NCI-H2107 treated with DMSO at 0.1 percent for 48 hours (cell line): ENCODE data around the gene RICTOR.
A peak's percentile ranks its signal among the peaks of the same experiment; 100 is the strongest.
"Not testable (repeated sequence)": the region's sequence is repeated elsewhere in the genome, so short reads cannot be mapped to it uniquely, and the experiment has no call there.

ENCODE experiments used
- DNase-seq: peaks from one replicate; lab custom pipeline; 2025; ENCODE audit not compliant: unreplicated experiment; lab: John Stamatoyannopoulos, UW

The RICTOR gene

DNA sequence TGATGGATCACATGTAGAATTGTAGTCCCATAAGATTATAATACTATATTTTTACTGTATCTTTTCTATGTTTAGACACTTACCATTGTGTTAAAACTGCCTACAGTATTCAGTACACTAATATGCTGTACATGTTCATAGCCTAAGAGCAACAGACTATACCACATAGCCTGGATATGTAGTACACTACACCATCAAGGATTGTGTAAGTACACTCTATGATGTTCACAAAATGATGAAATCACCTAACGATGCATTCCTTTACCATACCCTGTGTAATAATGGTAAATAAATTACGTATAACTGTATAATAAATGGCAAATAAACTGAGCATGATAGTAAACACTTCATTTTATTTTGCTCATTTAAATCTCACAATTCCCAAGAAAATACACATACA, 60.3 kb downstream of the RICTOR start:
- DNase-seq: no peak

DNA sequence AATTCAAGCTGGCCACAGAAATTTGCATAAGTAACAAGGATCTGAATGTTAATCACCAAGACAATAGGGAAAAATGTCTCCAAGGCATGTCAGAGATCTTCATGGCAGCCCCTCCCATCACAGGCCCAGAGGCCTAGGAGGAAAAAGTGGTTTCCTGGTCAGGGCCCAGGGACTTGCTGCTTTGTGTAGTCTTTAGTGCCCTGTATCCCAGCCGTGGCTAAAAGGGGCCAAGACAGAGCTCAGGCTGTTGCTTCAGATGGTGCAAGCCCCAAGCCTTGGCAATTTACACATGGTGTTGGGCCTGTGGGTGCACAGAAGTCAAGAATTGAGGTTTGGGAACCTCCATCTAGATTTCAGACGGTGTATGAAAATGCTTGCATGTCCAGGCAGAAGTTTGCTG, 63.2 kb downstream of the RICTOR start:
- not testable (repeated sequence) for DNase-seq

DNA sequence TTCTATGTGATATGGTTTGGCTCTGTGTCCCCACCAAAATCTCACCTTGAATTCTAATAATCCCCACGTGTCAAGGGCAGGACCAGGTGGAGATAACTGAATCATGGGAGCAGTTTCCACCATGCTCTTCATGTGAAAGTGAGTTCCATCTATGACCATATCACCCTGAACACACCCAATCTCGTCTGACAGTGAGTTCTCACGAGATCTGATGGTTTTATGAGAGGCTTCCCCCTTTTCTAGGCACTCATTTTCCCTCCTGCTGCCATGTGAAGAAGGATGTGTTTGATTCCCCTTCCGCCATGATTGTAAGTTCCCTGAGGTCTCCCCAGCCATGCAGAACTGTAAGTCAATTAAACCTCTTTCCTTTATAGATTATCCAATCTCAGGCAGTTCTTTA, 64.2 kb downstream of the RICTOR start:
- DNase-seq: no peak

DNA sequence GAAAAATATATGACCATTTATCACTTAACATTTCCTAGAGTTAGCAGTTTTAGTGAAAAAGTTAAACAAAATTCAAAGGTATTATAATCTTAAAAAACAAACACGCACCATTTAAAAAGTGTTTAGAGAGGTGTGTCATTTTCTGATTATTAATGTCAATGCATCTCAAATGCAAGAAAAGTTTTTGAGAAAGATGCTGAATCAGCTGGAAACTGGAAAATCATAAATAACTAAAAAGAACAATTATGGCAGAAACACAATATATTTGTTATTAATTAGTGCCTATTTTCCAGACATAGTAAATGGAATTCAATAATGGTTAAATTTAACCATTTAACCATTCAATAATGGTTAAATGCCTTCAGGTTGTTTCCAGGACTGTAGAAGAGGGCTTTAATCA, 64.9 kb downstream of the RICTOR start:
- no peak for DNase-seq

DNA sequence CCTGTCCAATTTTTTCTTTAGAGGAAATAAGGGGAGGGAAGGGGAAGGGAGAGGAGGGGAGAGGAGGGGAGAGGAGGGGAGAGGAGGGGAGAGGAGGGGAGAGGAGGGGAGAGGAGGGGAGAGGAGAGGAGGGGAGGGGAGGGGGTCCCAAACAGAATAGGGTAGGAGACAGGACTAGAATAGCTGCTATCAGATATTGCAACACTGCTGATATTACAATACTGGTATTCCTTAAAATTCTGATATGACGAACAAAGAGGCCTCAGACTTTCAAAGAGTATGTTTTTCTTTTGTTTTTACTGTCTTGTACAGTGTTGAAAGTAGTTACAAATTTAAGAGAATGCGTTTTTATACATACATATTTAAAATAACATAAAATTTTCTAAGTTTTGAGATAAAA, 67.5 kb downstream of the RICTOR start:
- DNase-seq: no peak

DNA sequence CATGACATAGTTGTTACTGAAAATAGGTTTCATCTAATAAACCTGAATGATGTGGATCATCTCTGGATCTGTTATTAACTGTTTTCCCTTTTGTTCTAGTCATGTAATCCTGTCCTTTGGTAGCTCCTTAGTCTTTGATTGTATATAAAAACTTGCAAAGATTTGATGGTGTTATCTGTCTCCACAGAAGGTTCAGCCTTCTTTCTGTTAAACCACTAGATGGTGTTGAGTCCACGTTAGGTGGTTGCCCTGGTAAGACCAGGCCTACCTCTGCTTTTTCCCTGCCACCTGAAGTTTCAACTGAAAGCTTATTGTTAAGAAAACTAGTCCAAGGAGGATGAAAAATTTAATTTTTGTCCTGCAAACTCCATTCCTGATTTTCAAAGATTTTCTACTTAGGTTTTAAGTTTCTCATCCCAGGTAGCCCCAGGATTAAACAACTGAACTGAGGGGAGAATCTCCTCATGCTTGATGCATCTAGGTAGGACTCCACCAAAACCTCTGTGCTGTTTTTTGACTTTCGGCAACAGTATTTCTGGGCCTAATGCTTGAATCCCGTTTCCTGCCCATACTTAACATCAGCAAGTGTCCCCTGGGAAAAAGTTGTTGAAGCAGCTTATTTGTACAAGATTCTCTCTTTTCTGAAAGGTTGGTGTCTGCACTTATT, 68.5 kb downstream of the RICTOR start:
- no peak for DNase-seq

DNA sequence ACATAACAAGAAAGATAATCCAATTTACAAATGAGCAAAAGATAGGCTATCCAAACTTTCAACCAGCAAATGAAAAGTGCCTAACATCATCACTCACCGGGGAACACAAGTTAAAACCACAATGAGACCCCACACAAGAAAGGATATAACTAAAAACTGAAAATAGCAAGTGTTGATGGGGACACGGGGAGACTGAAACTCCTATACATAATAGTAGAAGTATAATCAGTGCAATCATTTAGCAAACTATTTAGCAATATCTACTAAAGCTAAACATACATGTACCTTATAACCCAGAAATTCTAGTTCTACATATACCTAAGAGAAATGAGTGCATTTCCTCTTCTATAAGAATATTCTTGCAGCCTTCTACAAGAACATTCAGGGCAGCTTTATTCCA, 72.5 kb downstream of the RICTOR start:
- no peak for DNase-seq

DNA sequence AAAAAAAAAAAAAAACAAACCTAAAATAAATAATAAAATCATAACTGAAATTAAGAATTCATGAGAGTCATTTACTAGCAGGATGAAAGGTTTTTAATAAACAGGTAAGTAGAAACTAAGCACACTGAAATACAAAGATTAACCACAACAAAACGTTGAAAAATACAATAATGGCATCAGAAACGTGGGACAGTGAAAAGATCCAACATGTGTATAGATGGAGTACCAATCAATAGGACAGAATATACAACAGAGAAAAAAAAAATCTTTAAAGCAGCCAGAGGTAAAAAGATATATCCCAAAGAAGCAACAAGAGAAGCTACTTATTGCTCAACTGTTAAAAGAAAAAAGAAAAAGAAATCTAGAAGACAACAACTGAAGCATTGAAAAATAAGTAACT, 75.2 kb downstream of the RICTOR start:
- no peak for DNase-seq

DNA sequence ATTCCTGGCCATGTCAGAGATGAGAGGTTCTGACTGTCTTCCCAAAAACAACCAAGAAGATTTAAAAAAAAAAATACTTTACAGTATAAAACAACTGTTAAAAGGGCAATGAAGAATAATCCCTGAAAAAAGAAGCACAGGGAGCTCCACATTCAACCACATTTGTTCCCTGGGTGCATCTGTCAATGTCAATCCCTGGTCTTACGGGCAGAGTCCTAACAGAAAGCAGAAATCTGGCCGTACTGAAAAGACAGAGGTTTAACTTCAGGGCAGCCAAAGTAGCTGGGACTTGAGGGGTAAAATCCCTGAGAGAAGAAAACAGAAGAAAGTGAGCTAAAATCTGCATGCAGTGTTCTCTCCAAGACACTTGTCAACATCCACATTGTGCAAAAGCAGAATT, 76.6 kb downstream of the RICTOR start:
- no peak for DNase-seq

DNA sequence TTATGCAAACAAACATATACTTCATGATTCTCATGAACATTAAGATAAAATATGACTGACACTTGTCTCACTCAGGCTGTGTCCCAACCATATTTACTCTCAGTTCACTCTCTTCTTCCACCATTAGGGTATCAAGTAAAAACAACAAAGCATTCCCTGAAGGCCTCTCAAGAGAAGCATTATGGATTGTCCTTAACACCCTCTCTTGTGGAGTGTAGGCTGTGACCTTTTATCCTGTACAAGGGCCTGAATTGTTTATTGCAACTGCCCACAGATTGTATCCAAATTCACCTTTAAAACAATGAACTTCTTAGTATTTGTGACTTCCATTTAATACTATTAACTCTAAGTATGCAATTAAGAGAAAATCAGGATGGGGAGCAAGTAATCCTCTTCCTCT, 78.1 kb downstream of the RICTOR start:
- DNase-seq: no peak

DNA sequence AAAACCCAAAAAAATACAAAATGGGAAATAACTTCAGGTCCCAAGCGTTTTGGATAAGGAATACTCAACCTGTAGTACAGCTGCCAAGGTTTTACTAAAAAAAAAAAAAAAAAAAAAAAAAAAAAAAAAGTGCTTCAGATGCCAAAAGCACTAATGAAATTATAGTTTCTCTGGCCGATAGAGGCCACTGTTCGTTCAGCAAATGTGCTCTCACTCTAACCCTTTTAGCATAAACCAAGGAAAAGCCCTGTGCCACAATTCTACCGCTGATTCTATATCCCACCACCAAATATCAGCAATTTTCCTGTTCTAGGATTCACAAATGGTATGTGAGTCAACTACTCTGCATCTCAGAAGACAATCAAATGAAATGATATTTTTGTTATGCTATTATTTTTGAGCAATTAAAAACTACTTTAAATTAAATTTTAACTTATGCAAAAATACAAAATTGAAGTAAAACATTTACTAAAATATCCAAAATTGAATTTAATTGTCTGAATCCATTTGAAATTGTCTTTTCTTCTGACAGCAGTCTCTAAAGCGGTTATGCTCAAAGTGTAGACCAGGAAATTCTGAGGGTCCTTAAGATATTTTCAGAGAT, 79.8 kb downstream of the RICTOR start:
- peak; percentile 8 for DNase-seq

DNA sequence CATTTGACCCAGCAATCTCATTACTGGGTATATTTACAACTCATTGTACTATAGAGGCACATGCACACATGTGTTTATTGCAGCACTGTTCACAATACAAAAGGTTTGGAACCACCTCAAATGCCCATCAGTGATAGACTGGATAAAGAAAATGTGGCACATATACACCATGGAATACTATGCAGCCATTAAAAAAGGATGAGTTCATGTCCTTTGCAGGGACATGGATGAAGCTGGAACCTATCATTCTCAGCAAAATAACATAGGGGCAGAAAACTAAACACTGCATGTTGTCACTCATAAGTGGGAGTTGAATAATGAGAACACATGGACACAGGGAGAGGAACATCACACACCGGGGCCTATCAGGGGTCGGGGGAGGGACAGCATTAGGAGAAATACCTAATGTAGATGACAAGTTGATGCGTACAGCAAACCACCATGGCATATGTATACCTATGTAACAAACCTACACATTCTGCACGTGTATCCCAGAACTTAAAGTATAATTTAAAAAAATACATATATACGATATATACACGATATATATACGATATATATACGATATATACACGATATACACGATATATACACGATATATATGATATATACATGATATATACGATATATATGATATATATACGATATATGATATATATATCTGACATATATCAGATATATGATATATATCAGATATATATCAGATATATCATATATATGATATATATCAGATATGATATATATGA, 84.1 kb downstream of the RICTOR start:
- DNase-seq: not testable (repeated sequence)

DNA sequence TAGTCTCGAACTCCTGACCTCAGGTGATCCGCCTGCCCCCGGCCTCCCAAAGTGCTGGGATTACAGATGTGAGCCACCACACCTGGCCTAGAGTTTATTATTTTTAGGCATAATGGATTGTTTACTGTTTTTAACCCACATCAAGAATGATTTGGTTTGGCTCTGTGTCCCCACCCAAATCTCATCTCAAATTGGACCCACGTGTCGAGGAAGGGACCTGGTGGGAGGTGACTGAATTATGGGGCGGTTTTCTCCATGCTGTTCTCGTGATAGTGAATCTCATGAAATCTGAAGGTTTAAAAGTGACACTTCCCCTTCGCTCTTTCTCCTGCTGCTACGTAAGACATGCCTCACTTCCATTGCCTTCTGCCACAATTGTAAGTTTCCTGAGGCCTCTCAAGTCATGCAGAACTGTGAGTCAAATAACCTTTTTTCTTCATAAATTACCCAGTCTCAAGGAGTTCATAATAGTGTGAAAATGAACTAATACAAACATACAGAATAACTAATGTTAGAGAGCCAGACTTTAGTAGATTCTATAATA, 88.2 kb downstream of the RICTOR start:
- no peak for DNase-seq

DNA sequence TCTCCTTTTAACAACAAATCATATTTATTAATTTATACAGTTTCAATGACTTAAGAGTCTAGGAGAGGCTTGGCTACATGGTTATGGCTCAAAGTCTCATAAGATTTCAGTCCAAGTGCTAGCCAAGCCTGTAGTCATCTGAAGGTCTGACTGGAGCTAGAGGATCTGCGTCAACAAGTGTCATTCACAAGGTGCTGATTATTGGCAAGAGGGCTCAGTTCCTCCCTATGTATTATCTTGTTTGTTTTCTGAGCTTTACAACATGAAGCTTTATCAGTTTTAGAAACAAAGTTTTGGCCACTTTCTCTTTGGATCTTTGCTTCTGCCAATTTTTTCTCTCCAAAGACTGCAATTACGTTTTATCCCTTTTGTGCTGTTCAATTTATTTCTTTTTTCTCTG, 94.7 kb downstream of the RICTOR start:
- DNase-seq: no peak

DNA sequence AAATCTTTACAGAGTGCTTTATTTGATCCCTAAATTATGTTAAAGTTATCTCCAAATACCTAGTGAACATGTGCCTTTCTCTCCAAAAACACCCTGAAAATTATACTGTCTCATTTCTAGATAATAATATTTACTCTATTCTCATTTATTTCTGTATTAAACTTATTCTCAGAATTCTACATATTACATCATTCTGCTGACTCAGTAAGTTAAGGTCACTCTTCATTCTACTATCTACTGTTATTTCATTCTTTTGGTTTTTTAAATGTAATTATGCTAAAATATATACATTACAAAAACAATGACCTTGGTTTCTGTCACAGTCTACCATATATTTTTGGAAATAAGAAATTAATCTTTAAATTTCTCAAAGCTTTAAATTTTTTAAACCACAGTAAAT, 96.2 kb downstream of the RICTOR start:
- no peak for DNase-seq

DNA sequence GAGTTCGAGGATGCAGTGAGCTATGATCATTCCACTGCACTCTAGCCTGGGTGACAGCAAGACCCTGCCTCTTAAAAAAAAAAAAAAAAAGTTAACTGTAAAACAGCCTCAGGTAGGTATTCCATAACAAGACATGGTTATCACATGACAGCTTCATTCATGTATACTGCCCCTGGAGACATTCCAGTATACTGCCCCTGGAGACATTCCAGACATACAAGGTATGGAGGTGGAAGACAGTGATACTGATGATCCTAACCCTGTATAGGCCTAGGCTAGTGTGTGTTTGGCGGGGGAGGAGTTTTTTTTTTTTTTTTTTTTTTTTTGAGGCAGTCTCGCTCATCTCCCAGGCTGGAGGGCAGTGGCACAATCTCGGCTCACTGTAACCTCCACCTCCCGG, 105.5 kb downstream of the RICTOR start:
- DNase-seq: no peak

DNA sequence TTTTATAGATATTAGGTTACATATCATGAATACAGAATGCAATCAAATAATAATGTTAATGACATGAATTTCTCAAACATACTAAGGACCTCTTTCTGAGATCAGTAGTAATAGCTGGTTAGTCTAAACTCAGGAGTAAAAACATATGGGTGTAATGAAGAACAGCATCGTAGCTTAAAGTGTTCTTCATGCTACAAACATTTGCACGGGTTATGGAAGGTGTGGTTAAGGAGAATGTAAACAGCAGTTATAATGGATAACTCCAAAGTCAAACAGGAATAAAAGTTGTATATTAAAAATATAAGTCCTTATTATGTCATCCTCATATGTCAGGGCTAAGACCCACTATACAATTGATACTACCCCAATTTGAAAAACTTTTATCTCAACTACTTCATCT, 112.5 kb downstream of the RICTOR start:
- DNase-seq: no peak

DNA sequence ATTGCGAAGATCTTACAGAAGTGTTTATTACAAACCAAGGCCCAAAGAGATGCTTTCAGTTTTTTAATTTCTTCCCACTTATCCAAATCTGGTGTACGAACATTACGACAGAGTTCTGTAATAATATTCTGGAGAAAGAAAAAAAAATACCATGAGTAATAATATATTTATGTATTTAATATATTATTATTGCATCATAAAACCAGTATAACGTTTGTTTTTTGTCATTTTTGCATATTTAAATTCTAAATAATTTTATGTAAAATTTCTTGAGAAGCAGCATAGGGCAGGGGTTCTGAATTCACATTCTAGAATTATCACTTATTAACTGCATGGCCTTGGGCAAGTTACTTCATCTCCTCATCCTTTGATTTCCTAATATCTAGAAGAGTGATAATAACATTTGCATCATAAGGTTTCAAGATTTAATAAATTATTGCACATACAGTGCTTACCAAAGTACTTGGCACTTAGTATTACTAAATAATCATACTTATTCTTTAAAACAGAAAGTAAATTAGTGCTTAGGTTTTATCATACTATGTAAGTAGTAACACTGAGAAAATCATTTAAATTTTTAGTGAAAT, 120.7 kb downstream of the RICTOR start:
- DNase-seq: no peak

DNA sequence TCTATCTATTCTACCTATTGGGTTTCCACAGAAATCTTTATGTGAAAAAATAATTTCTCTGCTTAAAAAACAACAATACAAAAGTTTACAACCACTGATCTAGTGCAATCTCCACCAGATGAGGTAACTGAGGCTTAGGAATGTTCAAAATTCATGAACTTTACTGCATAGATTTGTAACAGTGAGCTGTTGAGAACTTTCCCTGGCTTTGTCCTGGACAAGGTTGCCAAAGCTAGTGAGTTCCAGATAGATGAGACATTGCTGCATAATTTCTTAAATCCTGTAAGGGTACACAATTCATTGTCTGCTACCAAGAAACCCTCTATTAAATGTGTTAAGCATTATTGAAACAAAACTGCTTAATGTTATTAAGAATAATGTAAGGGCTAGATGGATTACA, 125.7 kb downstream of the RICTOR start:
- DNase-seq: no peak

DNA sequence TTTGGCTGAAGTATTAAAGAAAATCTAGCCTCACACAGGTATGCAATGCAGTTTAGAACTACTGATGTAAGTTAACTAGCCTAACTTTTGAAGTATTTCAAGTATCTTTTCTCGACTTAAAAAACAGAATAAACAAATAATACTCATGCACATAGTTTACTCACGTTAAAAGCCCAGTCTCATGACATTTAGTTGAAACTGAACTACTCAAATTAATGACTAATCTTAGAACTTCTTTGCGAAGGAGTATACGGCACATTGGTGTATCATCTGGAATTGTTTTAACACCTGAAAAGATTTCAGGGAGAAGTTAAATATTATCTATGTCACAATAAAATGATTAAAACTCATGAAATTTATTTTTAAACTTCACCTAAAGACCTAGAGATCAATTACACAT, 129.9 kb downstream of the RICTOR start:
- no peak for DNase-seq

DNA sequence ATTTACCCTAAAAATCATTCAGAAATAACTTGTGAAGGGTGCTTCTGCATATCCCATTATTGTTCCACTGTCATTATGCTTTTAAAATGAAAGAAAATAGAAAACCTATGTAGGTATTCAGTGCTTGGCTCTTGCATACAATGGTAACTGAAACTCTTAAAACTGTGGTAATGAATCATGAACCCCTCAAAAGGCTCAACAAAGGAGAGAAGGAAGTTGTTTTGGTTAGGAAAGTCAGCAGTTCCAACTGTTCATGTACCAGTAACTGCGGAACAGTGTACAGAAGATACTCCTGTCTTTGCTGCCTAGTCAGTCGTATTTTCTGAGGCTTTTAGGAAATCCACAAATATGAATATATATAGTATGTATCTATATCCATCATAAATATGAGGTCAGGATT, 132.3 kb downstream of the RICTOR start:
- no peak for DNase-seq
